OCI-LY7 (cell line): Measurements from ENCODE around the gene MPEG1. TPM values are rescaled to one million over a fixed set of nuclear protein-coding genes. Genes with fewer than 3 reads are reported as not detected.

Experiments
- BruUV-seq: library from RNA; stranded (reverse); fragments of 400-500 nt; replicated peaks from 2 replicates; lab custom pipeline; 2021; lab: Mats Ljungman, UMichigan
- CTCF ChIA-PET: fragments of 300-600 bp; sonication (Branson Sonifier 250); formaldehyde crosslinking; loops from one replicate; lab custom pipeline; 2022; ENCODE audit warnings: antibody characterized with exemption; ENCODE audit not compliant: unreplicated experiment; lab: Charles Lee
- POLR2A ChIA-PET: fragments of 300-600 bp; sonication (Branson Sonifier 250); formaldehyde crosslinking; loops from one replicate; lab custom pipeline; 2022; ENCODE audit warnings: antibody characterized with exemption; lab: Charles Lee
- DNase-seq: peaks from one replicate; pipeline ENCODE4 v3.0.0-alpha.2; 2015; ENCODE audit warnings: low spot score
- H2AFZ ChIP-seq: fragments of 200-600 bp; sonication (generic), shearing (Covaris generic); 2 replicates; pipeline ENCODE4 v1.6.1; 2014; ENCODE audit warnings: mild to moderate bottlenecking, antibody characterized with exemption, low read length, moderate library complexity
- H3K27ac ChIP-seq: fragments of 200-600 bp; sonication (generic); 2 replicates; pipeline ENCODE4 v1.5.1; 2014; ENCODE audit warnings: mixed run types, low read depth, mild to moderate bottlenecking, moderate library complexity, low read length, inconsistent platforms; ENCODE audit not compliant: poor library complexity, severe bottlenecking
- H3K36me3 ChIP-seq: fragments of 200-600 bp; sonication (generic); 2 replicates; pipeline ENCODE4 v1.6.1; 2014; ENCODE audit warnings: mild to moderate bottlenecking, antibody characterized with exemption, low read length, moderate library complexity, mixed read lengths; ENCODE audit not compliant: insufficient read depth
- H3K4me1 ChIP-seq: fragments of 200-600 bp; sonication (generic); 2 replicates; pipeline ENCODE4 v1.5.1; 2014; ENCODE audit warnings: mild to moderate bottlenecking, low read length; ENCODE audit not compliant: insufficient read depth, poor library complexity, severe bottlenecking
- H3K4me2 ChIP-seq: fragments of 200-600 bp; sonication (generic); 2 replicates; pipeline ENCODE4 v1.6.1; 2014; ENCODE audit warnings: mild to moderate bottlenecking, low read length
- H3K4me3 ChIP-seq: fragments of 200-600 bp; sonication (generic); 2 replicates; pipeline ENCODE4 v1.5.1; 2014; ENCODE audit warnings: mild to moderate bottlenecking, low read depth, low read length; ENCODE audit not compliant: poor library complexity, severe bottlenecking
- H3K79me2 ChIP-seq: fragments of 200-600 bp; sonication (generic); 2 replicates; pipeline ENCODE4 v1.6.1; 2016; ENCODE audit warnings: low read depth, mild to moderate bottlenecking, low read length, moderate library complexity, mixed read lengths; ENCODE audit not compliant: insufficient read depth
- H3K9me2 ChIP-seq: fragments of 200-600 bp; sonication (generic); 2 replicates; pipeline ENCODE4 v1.6.1; 2016; ENCODE audit warnings: mild to moderate bottlenecking, low read length, mixed read lengths; ENCODE audit not compliant: insufficient read depth
- H3K9me3 ChIP-seq: fragments of 200-600 bp; sonication (generic); 2 replicates; pipeline ENCODE4 v1.6.1; 2014; ENCODE audit warnings: mild to moderate bottlenecking, mixed run types, low read length, mixed read lengths
- H4K20me1 ChIP-seq: fragments of 200-600 bp; sonication (generic); 2 replicates; pipeline ENCODE4 v1.6.1; 2014; ENCODE audit warnings: mild to moderate bottlenecking, antibody characterized with exemption, low read length, moderate library complexity, mixed read lengths; ENCODE audit not compliant: insufficient read depth
- EZH2phosphoT487 ChIP-seq: fragments of 200-600 bp; sonication (generic); IDR thresholded peaks from 2 replicates; pipeline ENCODE4 v1.6.1; 2018; ENCODE audit warnings: low read depth, borderline replicate concordance, mild to moderate bottlenecking, mixed run types, antibody characterized with exemption, low read length, moderate library complexity, mixed read lengths
- intact Hi-C: fragments of 100-400 bp; cut with micrococcal nuclease; formaldehyde crosslinking; loops from one replicate; pipeline ENCODE4 v1.10.0; 2022; ENCODE audit not compliant: unreplicated experiment
- total RNA-seq, 2 experiments: library from RNA; depleted of rRNA in 1 of 2; stranded (reverse); fragments of >200 nt in 1 of 2; shearing (Covaris generic) in 1 of 2; gene quantifications; 2 replicates each; pipeline ENCODE4 v1.2.3, GENCODE V29; 2014 to 2022
- TF ChIP-seq, protein P1 (sequence below): fragments of 200-600 bp; sonication (generic); conservative IDR thresholded peaks from 2 replicates; pipeline ENCODE4 v1.5.1; 2014; ENCODE audit warnings: mild to moderate bottlenecking, antibody characterized with exemption, low read length, moderate library complexity, mixed read lengths

Gene MPEG1
- total RNA-seq, 2 experiments from 2014 or later = 0.06 to 12.4 TPM

DNA sequence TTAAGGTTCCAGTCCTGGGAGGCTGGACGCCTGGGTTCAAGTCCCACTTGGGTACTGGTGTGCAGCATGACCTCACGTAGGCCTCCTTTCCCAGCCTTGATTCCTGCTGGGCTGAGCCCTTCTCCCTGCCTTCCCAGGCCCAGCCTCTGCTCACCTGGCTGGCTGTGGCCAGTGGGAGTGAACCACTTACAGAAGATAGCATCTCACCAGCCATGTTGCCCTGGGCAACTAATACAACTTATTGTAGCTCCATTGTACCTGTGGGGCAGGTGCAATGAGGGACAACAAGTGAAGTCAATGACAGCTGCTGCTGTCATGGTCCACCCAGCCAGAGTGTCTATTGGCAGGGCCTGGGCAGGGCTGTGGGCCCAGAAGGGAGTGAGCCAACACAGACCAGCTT is 48.4 kb upstream of the MPEG1 start:
- no peak overlapping the region for H3K4me3 ChIP-seq
- no peaks in the 10 kb centered on the region for H3K36me3 ChIP-seq
- no TSS peak for BruUV-seq
- H3K79me2 ChIP-seq = no peaks in the 10 kb centered on the region
- H3K4me2 ChIP-seq = no peak overlapping the region
- TF ChIP-seq, protein P1, sequence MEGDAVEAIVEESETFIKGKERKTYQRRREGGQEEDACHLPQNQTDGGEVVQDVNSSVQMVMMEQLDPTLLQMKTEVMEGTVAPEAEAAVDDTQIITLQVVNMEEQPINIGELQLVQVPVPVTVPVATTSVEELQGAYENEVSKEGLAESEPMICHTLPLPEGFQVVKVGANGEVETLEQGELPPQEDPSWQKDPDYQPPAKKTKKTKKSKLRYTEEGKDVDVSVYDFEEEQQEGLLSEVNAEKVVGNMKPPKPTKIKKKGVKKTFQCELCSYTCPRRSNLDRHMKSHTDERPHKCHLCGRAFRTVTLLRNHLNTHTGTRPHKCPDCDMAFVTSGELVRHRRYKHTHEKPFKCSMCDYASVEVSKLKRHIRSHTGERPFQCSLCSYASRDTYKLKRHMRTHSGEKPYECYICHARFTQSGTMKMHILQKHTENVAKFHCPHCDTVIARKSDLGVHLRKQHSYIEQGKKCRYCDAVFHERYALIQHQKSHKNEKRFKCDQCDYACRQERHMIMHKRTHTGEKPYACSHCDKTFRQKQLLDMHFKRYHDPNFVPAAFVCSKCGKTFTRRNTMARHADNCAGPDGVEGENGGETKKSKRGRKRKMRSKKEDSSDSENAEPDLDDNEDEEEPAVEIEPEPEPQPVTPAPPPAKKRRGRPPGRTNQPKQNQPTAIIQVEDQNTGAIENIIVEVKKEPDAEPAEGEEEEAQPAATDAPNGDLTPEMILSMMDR = no peak
- TF ChIP-seq EZH2phosphoT487 = no peak
- ChIA-PET POLR2A (no interaction called here), CTCF (no interaction called here)
- no peaks in the 10 kb centered on the region for H3K9me2 ChIP-seq
- no peaks in the 10 kb centered on the region for H3K9me3 ChIP-seq
- no peaks in the 10 kb centered on the region for H4K20me1 ChIP-seq
- intact Hi-C loops = no loop called here
- peaks cover 34% of the 10 kb centered on the region for H3K4me1 ChIP-seq
- no peak overlapping the region for H3K27ac ChIP-seq
- H2AFZ ChIP-seq = no peak overlapping the region
- DNase-seq = no peak

DNA sequence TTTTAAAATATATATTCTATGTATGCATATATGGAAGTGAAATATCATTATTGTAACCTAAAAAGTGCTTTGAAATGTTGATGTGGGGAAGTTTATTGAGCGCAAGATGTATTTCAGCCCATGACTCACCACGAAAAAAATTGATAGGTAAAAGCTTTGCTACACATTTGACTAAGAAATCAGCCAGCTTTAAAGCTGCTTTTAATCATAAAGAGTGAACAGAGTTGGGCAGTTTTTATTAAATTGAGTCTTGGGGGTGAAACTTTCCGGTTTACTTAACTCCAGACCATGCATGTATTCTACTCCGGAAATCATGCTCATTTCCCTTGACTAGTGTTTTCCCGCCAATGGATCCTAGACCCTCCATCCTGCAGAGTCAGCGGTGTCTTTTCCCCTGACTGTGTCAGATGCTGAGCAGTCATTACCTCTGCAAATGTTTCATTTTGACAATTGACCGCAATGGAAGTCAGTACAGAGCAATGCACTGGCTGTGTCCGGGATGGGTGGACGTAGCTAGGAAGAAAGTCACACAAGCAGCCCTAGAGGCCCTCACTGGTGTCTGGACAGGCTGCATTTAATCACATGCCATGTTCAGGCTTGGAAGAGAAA is 47.2 kb upstream of the MPEG1 start:
- ChIA-PET CTCF (no interaction called here), POLR2A (no interaction called here)
- Histone ChIP-seq H3K4me2 (no peak overlapping the region), H3K36me3 (no peaks in the 10 kb centered on the region), H4K20me1 (no peaks in the 10 kb centered on the region), H3K79me2 (no peaks in the 10 kb centered on the region), H3K4me1 (peaks cover 22% of the 10 kb centered on the region), H3K9me2 (no peaks in the 10 kb centered on the region), H3K9me3 (no peaks in the 10 kb centered on the region), H3K27ac (no peak overlapping the region), H2AFZ (no peak overlapping the region), H3K4me3 (no peak overlapping the region)
- no peak for TF ChIP-seq EZH2phosphoT487
- TF ChIP-seq, protein P1 = no peak
- DNase-seq = no peak
- intact Hi-C loops = no loop called here
- no TSS peak for BruUV-seq

DNA sequence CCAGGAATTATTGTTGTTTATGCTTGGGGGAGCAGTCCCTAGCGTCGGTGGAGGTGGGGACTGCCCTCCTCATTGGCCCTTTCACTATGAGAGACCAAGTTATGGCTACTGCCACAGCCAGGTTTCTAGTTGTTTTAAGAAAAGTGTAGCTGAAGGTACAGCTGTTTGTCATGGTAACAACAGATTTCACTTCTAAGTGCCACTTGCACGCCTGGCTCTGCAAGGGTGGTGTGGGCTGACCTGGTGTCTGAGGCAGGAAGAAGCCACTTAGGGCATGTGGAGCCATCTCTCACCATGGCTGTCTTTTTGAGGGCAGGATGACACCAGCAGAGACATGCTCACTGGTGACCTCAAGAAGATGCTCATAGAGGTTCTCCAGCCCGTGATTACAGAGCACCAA is 46.3 kb upstream of the MPEG1 start:
- Histone ChIP-seq H3K79me2 (no peaks in the 10 kb centered on the region), H4K20me1 (no peaks in the 10 kb centered on the region), H2AFZ (no peak overlapping the region), H3K4me1 (peaks cover 13% of the 10 kb centered on the region), H3K9me3 (no peaks in the 10 kb centered on the region), H3K27ac (no peak overlapping the region), H3K36me3 (no peaks in the 10 kb centered on the region), H3K4me2 (no peak overlapping the region), H3K9me2 (no peaks in the 10 kb centered on the region), H3K4me3 (no peak overlapping the region)
- TF ChIP-seq, protein P1 = no peak
- no peak for TF ChIP-seq EZH2phosphoT487
- no TSS peak for BruUV-seq
- DNase-seq = no peak
- ChIA-PET CTCF (no interaction called here), POLR2A (no interaction called here)
- intact Hi-C loops = no loop called here
